Gastroesophageal sphincter (tissue), 4 donors: ENCODE results near the gene SEC24B. TPM values are rescaled to one million over a fixed set of nuclear protein-coding genes. Genes with fewer than 3 reads are reported as not detected.
A peak's percentile ranks its signal among the peaks of the same experiment; 100 is the strongest.

Source experiments
- ATAC-seq: fragments of 150-250 bp; one replicate; pipeline ENCODE4 v1.9.1; 2016; ENCODE audit warnings: mild to moderate bottlenecking, moderate library complexity
- H3K27ac ChIP-seq, 4 donors: fragments of 200-600 bp; sonication (generic) in 3 of 4; 1 replicate in 3 of 4; 2 replicates in 1 of 4; pipeline ENCODE4 v1.5.1; 2016 to 2019
- H3K27me3 ChIP-seq: fragments of 200-600 bp; sonication (generic); one replicate; pipeline ENCODE4 v1.5.1; 2019
- H3K36me3 ChIP-seq, 2 donors: fragments of 200-600 bp; sonication (generic); one replicate each; pipeline ENCODE4 v1.5.1; 2019; ENCODE audit warnings: control low read depth in 1 of 2
- H3K4me1 ChIP-seq, 3 donors: fragments of 200-600 bp; sonication (generic); 1 replicate in 2 of 3; 2 replicates in 1 of 3; pipeline ENCODE4 v1.5.1; 2016 to 2019; ENCODE audit warnings: control low read depth in 2 of 3
- H3K4me3 ChIP-seq, 2 donors: fragments of 200-600 bp; sonication (generic); one replicate each; pipeline ENCODE4 v1.5.1; 2019; ENCODE audit warnings: mild to moderate bottlenecking in 1 of 2, moderate library complexity in 1 of 2
- H3K9me3 ChIP-seq, 3 donors: fragments of 200-600 bp; sonication (generic); one replicate each; pipeline ENCODE4 v1.5.1; 2017 to 2019; ENCODE audit warnings: control low read depth in 2 of 3
- EP300 ChIP-seq: sonication (generic); formaldehyde crosslinking; IDR thresholded peaks from one replicate; pipeline ENCODE4 v1.6.1; 2017; ENCODE audit warnings: antibody characterized with exemption, mild to moderate bottlenecking
- POLR2A ChIP-seq, 2 donors: fragments of 450-650 bp; IDR thresholded peaks; one replicate each; pipeline ENCODE4 v1.6.1; 2017; ENCODE audit warnings: antibody characterized with exemption in 2 of 2, mild to moderate bottlenecking in 2 of 2, moderate library complexity in 1 of 2
- POLR2AphosphoS5 ChIP-seq: sonication (generic); formaldehyde crosslinking; IDR thresholded peaks from one replicate; pipeline ENCODE4 v1.6.1; 2017; ENCODE audit warnings: antibody characterized with exemption
- WGBS, 2 donors: methylation state at CpG; one replicate each; pipeline ENCODE4 v1.1.5; 2018; ENCODE audit warnings: low coverage in 1 of 2; 5-methylcytosine and 5-hydroxymethylcytosine counted together
- total RNA-seq, 4 donors: library from RNA; depleted of rRNA; stranded (reverse); fragments of >200 nt; gene quantifications; one replicate each; pipeline ENCODE4 v1.1.0, GENCODE V29; 2016
- TF ChIP-seq, protein P1 (sequence below), 4 experiments: fragments of 200-600 bp in 2 of 4; fragments of 450-650 bp in 2 of 4; sonication (generic) in 1 of 4; IDR thresholded peaks; one replicate each; pipeline ENCODE4 v1.5.1; 2017 to 2019; ENCODE audit warnings: antibody characterized with exemption in 4 of 4, mild to moderate bottlenecking in 2 of 4, moderate library complexity in 2 of 4

The SEC24B gene
- total RNA-seq: 10 to 100 TPM; 39.5 to 43.5 (median 41.7) TPM

DNA sequence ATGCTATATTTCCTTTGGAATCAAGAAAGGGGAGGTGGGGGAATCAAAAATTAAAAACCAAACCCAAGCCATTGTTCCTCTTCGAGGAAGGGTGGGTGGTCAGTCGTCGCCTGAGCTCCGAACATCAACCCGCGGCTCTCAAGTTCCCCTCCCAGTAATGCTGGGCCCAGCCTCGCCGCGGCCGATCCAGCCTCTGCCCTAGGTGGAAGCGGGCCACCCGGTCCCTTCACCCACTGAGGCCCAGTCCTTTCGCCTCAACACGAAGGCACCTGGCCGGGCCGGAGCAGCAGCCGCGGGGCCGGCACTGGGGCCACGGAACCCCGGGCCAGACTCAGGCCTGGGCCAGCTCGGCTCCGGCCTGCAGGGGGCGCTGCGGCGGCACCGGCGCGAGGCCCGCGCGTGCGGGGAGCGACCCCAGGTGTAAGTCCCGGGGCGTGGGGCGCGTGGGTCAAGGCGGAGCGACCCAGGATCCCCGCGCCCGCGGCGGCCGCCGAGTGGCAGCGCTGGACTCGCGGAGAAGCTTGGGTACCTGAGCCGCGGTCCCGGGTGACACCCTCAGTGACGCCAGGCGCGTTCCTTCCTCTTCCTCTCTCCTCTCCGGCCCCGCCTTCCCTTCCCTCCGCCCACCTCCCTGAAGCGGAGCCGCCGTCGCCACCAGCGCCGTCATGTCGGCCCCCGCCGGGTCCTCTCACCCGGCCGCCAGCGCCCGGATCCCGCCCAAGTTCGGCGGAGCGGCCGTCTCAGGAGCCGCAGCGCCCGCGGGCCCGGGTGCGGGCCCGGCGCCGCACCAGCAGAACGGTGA is at the start of gene SEC24B:
Gene SEC24B, plus strand, starts transcription at position 611 of the 802 bp plus-strand sequence. Its CDS starts 55 bp downstream, at position 666.
- Histone ChIP-seq H3K4me3 (peak within 1 kb of the TSS; percentile 82 to 93), H3K27me3 (no peaks in the 10 kb centered on the region), H3K36me3 (no peaks in the 10 kb centered on the region), H3K27ac (peak within 1 kb of the TSS; percentile 88 to 96 (median 94)), H3K9me3 (no peaks in the 10 kb centered on the region), H3K4me1 (peaks cover 7 to 55% (median 13%) of the 10 kb centered on the region in 3 donors)
- TF ChIP-seq, protein P1, sequence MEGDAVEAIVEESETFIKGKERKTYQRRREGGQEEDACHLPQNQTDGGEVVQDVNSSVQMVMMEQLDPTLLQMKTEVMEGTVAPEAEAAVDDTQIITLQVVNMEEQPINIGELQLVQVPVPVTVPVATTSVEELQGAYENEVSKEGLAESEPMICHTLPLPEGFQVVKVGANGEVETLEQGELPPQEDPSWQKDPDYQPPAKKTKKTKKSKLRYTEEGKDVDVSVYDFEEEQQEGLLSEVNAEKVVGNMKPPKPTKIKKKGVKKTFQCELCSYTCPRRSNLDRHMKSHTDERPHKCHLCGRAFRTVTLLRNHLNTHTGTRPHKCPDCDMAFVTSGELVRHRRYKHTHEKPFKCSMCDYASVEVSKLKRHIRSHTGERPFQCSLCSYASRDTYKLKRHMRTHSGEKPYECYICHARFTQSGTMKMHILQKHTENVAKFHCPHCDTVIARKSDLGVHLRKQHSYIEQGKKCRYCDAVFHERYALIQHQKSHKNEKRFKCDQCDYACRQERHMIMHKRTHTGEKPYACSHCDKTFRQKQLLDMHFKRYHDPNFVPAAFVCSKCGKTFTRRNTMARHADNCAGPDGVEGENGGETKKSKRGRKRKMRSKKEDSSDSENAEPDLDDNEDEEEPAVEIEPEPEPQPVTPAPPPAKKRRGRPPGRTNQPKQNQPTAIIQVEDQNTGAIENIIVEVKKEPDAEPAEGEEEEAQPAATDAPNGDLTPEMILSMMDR (IDR thresholded peaks at IDR 0.05): peak; percentile 84 to 97 (median 97)
- TF ChIP-seq EP300 (no peak), POLR2A (IDR thresholded peaks at IDR 0.05) (peak; percentile 60 to 68), POLR2AphosphoS5 (peak; percentile 47)
- 0% methylated on average over 9 of the region's 87 CpGs; no CpG with 5 or more reads in 1 of the 2 donors for WGBS, 2 donors
- ATAC-seq: peak; percentile 92

- ATAC-seq: no peak
- H3K36me3 ChIP-seq: no peaks in the 10 kb centered on the region
- no peaks in the 10 kb centered on the region for H3K4me1 ChIP-seq
- 85 to 90% methylated on average over 2 to 3 of the region's 6 CpGs for WGBS, 2 donors
- no peaks in the 10 kb centered on the region for H3K9me3 ChIP-seq
- TF ChIP-seq, protein P1 (IDR thresholded peaks at IDR 0.05): no peak
- TF ChIP-seq POLR2A (IDR thresholded peaks at IDR 0.05) (no peak), EP300 (no peak), POLR2AphosphoS5 (no peak)
- no peaks in the 10 kb centered on the region for H3K27me3 ChIP-seq
- no peak overlapping the region for H3K4me3 ChIP-seq
- no peak overlapping the region for H3K27ac ChIP-seq
Measured at GRCh38 chr4:109383823-109384222, 49.8 kb upstream of the SEC24B start.

DNA sequence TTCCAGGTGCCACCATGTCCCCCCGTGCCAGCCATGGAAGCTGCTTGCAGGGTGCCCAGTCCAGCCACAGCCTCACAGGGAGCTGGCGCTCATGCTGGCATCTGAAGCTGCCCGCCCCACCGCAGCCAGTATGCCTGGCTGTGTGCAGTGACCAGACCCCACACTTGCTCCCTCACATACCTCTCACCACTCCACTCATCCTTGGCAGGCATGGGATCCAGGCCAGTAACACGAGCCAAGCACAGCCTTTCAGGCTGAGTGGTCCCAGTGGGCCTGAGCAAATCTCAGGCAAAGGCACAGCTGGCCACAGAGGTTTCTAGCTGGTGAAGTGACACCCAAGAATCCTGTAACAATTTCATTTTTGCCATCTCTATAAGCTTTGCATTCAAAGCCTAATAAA is 48.4 kb upstream of the SEC24B start:
- Histone ChIP-seq H3K4me3 (no peak overlapping the region), H3K4me1 (no peaks in the 10 kb centered on the region), H3K36me3 (no peaks in the 10 kb centered on the region), H3K9me3 (no peaks in the 10 kb centered on the region), H3K27me3 (no peaks in the 10 kb centered on the region), H3K27ac (no peak overlapping the region)
- ATAC-seq: no peak
- TF ChIP-seq POLR2A (IDR thresholded peaks at IDR 0.05): no peak
- no peak for TF ChIP-seq POLR2AphosphoS5
- no peak for TF ChIP-seq EP300
- TF ChIP-seq, protein P1 (IDR thresholded peaks at IDR 0.05): no peak
- no CpG with 5 or more reads among the region's 5 CpGs for WGBS, 2 donors

DNA sequence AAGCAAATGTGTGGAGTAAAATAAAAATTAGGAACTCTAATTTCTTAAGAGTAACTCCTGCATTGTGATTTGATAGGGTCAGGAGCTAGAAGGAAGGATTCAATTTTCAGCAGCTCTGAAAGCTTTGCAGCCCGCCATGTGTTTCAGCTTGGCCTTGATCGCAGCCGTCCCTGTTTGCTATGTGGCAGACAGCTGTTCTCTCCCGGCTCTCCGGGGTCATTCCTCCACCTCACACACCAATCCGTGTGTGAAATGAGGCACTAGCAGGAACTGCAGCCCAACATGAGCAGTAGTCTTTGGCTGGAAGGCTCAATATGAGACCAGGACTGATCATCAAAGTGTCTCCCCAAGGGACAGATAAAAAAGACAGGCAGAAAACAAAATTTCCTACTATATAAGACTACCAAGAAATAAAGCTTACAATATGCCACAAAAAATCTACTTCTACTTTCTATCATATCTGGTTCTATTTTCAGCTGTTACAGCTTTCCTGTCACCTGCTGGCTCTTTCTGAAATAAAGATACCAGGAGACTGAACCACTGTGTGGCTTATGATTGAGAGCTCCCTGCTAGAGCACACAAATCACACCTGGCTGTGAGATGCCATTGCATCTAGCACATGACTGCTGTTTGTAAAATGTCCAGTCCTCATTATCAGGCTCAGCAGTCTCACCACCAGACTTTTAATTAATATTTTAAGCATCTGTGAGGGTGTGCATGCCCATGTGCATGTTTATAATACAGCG is 44.1 kb upstream of the SEC24B start:
- Histone ChIP-seq H3K27ac (no peak overlapping the region), H3K36me3 (no peaks in the 10 kb centered on the region), H3K4me3 (no peak overlapping the region), H3K4me1 (no peaks in the 10 kb centered on the region), H3K9me3 (no peaks in the 10 kb centered on the region), H3K27me3 (no peaks in the 10 kb centered on the region)
- WGBS, 2 donors: 36 to 78% methylated on average over 1 to 7 of the region's 7 CpGs
- ATAC-seq: no peak
- no peak for TF ChIP-seq EP300
- TF ChIP-seq POLR2A (IDR thresholded peaks at IDR 0.05): no peak

DNA sequence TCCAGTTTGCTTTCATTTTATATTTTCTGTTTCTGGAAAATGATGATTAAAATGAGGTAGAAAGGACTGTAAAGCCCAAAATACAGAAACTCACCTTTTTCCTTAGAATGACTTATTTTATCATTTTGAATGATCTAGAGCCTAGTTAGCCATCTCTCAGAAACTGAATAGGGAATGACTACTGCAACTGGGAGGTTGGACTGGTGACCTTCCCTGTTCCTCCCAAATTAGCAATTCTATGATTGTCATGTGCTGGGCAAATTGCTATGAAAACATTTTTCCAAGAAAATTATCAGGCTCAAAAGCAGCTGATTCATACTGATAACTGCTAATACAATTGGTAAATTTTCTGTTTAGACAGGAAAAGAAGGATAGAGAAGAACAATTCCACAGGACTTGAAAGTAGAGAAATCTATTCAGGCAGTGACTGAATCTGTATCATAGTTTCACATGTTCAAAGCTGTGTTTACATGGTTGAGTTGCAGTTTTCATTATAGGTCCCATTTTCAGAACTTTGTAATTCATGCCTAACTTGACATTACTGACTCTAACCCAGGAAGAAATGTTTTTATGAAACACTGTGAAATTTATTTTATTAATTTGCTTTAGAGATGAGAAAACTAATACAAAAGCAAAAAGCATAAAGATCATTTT is 43.4 kb upstream of the SEC24B start:
- Histone ChIP-seq H3K4me3 (no peak overlapping the region), H3K9me3 (no peaks in the 10 kb centered on the region), H3K27me3 (no peaks in the 10 kb centered on the region), H3K4me1 (no peaks in the 10 kb centered on the region), H3K27ac (no peak overlapping the region), H3K36me3 (no peaks in the 10 kb centered on the region)
- no peak for TF ChIP-seq POLR2A (IDR thresholded peaks at IDR 0.05)
- TF ChIP-seq EP300: no peak
- TF ChIP-seq, protein P1 (IDR thresholded peaks at IDR 0.05): no peak
- ATAC-seq: no peak
